HepG2 (cell line): ENCODE results near the gene PIK3IP1. TPM values are rescaled to one million over a fixed set of nuclear protein-coding genes. Genes with fewer than 3 reads are reported as not detected.

ENCODE experiments used
- ATAC-seq: fragments of 200-7000 bp; cut with Tn5 transposase; 3 replicates; pipeline ENCODE4 v1.9.1; 2020; ENCODE audit warnings: mild to moderate bottlenecking, moderate library complexity
- BruUV-seq: library from RNA; stranded (reverse); fragments of 400-500 nt; replicated peaks from 2 replicates; lab custom pipeline; 2021; lab: Mats Ljungman, UMichigan
- CTCF ChIA-PET: fragments of 300-600 bp; formaldehyde crosslinking; extraction: SDS; loops from one replicate; lab custom pipeline; 2021; ENCODE audit warnings: low total read pairs, inconsistent platforms, low intra/inter-chr PET ratio; lab: Yijun Ruan, JAX
- POLR2A ChIA-PET: fragments of 350-600 bp; sonication (Branson Sonifier 250); formaldehyde crosslinking; loops from one replicate; lab custom pipeline; 2020; ENCODE audit warnings: antibody characterized with exemption, inconsistent platforms; lab: Yijun Ruan, JAX
- DNase-seq: peaks from one replicate; pipeline ENCODE4 v3.0.0-alpha.2; 2015; ENCODE audit warnings: low spot score
- FAIRE-seq: peaks from 3 replicates; lab custom pipeline; 2011; peaks lifted over from hg19 to GRCh38; lab: Jason Lieb, UNC
- H2AFZ ChIP-seq: one replicate; pipeline ENCODE4 v1.6.1; 2011; ENCODE audit warnings: low read length, inconsistent platforms
- H3K27ac ChIP-seq: fragments of 300-600 bp; 3 replicates; pipeline ENCODE4 v1.8.0; 2011; ENCODE audit warnings: mixed run types, mild to moderate bottlenecking, mixed read lengths, low read length, inconsistent platforms; ENCODE audit not compliant: insufficient read depth; ENCODE audit errors: extremely low read length
- H3K27me3 ChIP-seq, 2 experiments: fragments of 200-600 bp in 1 of 2; 2 replicates in 1 of 2; 3 replicates in 1 of 2; pipeline versions ENCODE4 v1.6.0 to v1.8.0; 2011; ENCODE audit warnings: low read length in 2 of 2, mild to moderate bottlenecking in 2 of 2, moderate library complexity in 2 of 2, inconsistent platforms in 1 of 2; ENCODE audit not compliant: insufficient read depth in 2 of 2, control insufficient read depth in 1 of 2
- H3K36me3 ChIP-seq, 2 experiments: fragments of 200-600 bp in 1 of 2; replicated peaks in 1 of 2; 2 replicates in 1 of 2; 3 replicates in 1 of 2; pipeline versions ENCODE4 v1.5.1 to v1.8.0; 2011; ENCODE audit warnings: low read length in 2 of 2, inconsistent platforms in 1 of 2; ENCODE audit not compliant: insufficient read depth in 2 of 2, control insufficient read depth in 1 of 2
- H3K4me1 ChIP-seq: 2 replicates; pipeline ENCODE4 v1.5.1; 2012; ENCODE audit warnings: low read length, inconsistent platforms; ENCODE audit not compliant: insufficient read depth
- H3K4me2 ChIP-seq: 2 replicates; pipeline ENCODE4 v1.6.0; 2011; ENCODE audit warnings: low read depth, low read length, inconsistent platforms
- H3K4me3 ChIP-seq, 3 experiments: fragments of 200-600 bp in 1 of 3; sonication (generic), shearing (Covaris generic) in 1 of 3; replicated peaks in 1 of 3; 2 replicates each; pipeline ENCODE4 v1.5.1; 2011 to 2016; ENCODE audit warnings: low read length in 3 of 3, inconsistent platforms in 2 of 3, low read depth in 2 of 3, mild to moderate bottlenecking in 2 of 3, control low read depth in 1 of 3, mixed read lengths in 1 of 3; ENCODE audit not compliant: insufficient read depth in 1 of 3
- H3K79me2 ChIP-seq: one replicate; pipeline ENCODE4 v1.6.1; 2011; ENCODE audit warnings: low read length, inconsistent platforms; ENCODE audit not compliant: insufficient read depth
- H3K9ac ChIP-seq: 2 replicates; pipeline ENCODE4 v1.6.0; 2011; ENCODE audit warnings: mild to moderate bottlenecking, low read depth, low read length, inconsistent platforms; ENCODE audit not compliant: insufficient read depth
- H3K9me3 ChIP-seq: 2 replicates; pipeline ENCODE4 v1.5.1; 2012; ENCODE audit warnings: mild to moderate bottlenecking, low read length
- H4K20me1 ChIP-seq: 2 replicates; pipeline ENCODE4 v1.6.0; 2011; ENCODE audit warnings: inconsistent platforms, mild to moderate bottlenecking, low read length, moderate library complexity; ENCODE audit not compliant: insufficient read depth
- CBX5 ChIP-seq: sonication (generic); formaldehyde crosslinking; IDR thresholded peaks from 2 replicates; pipeline ENCODE4 v1.4.0; 2020; ENCODE audit warnings: missing genetic modification reagents, borderline replicate concordance
- RBM22 ChIP-seq: fragments of 200-400 bp; formaldehyde crosslinking; optimal IDR thresholded peaks from 2 replicates; pipeline ENCODE3; 2017; ENCODE audit warnings: mild to moderate bottlenecking, low read length, moderate library complexity
- ZNF770 ChIP-seq: sonication (generic); formaldehyde crosslinking; IDR thresholded peaks from 2 replicates; pipeline ENCODE4 v1.5.0; 2020; ENCODE audit warnings: mild to moderate bottlenecking, missing genetic modification reagents
- ZNF780A ChIP-seq: sonication (generic); formaldehyde crosslinking; IDR thresholded peaks from 2 replicates; pipeline ENCODE4 v1.8.0; 2022; ENCODE audit warnings: mild to moderate bottlenecking, missing genetic modification reagents, moderate library complexity
- WGBS: methylation state at CpG from one replicate; pipeline ENCODE4 v1.1.6; 2017; ENCODE audit warnings: low lambda C conversion rate; 5-methylcytosine and 5-hydroxymethylcytosine counted together
- in situ Hi-C: cut with HindIII; loops from 2 replicates; pipeline ENCODE4 v1.10.0; 2017; ENCODE audit warnings: low pct_unique_long_range_greater_than_20kb; ENCODE audit not compliant: extremely low pct_ligation_motif_present
- intact Hi-C: fragments of 100-400 bp; cut with micrococcal nuclease; formaldehyde crosslinking; loops from one replicate; pipeline ENCODE4 v1.10.0; 2022; ENCODE audit not compliant: unreplicated experiment
- polyA plus RNA-seq, 8 experiments: library from polyadenylated mRNA; depleted of rRNA in 3 of 8; stranded (reverse) in 7 of 8; unstranded in 1 of 8; fragments of >200 nt; fragmentation: Illumina TruSeq in 4 of 8; extraction: Trizol in 4 of 8; gene quantifications; 2 replicates each; pipeline versions ENCODE4 v1.2.1 to v1.2.3, GENCODE V29; 2011 to 2016; ENCODE audit warnings: low read depth in 4 of 8, missing spikeins in 1 of 8, mixed read lengths in 1 of 8; ENCODE audit not compliant: insufficient read depth in 1 of 8
- total RNA-seq, 5 experiments: library from RNA; depleted of rRNA; stranded (reverse); fragments of >200 nt; fragmentation: Illumina TruSeq; extraction: Trizol; gene quantifications; 2 replicates each; pipeline ENCODE4 v1.2.3, GENCODE V29; 2016; ENCODE audit warnings: low read depth in 1 of 5
- TF ChIP-seq, protein P1 (sequence below): sonication (generic); formaldehyde crosslinking; IDR thresholded peaks from 2 replicates; pipeline ENCODE4 v1.5.1; 2020; ENCODE audit warnings: mild to moderate bottlenecking, missing genetic modification reagents, moderate library complexity
- TF ChIP-seq, protein P2 (sequence below): sonication (generic); formaldehyde crosslinking; IDR thresholded peaks from 2 replicates; pipeline ENCODE4 v1.4.0; 2020; ENCODE audit warnings: missing genetic modification reagents

The PIK3IP1 gene
- total and polyA plus RNA-seq, 2 of the 13 experiments (the other 11 are each of a cell fraction or from before 2014, with no cell fraction given), result 1.3 to 2.5 TPM

- peaks cover 40 to 66% of the 10 kb centered on the region in 2 experiments for H3K36me3 ChIP-seq
- no peak for FAIRE-seq
- H3K4me2 ChIP-seq, result no peak overlapping the region
Observed at GRCh38 chr22:31259798-31260473, 32.4 kb downstream of the PIK3IP1 start.

DNA sequence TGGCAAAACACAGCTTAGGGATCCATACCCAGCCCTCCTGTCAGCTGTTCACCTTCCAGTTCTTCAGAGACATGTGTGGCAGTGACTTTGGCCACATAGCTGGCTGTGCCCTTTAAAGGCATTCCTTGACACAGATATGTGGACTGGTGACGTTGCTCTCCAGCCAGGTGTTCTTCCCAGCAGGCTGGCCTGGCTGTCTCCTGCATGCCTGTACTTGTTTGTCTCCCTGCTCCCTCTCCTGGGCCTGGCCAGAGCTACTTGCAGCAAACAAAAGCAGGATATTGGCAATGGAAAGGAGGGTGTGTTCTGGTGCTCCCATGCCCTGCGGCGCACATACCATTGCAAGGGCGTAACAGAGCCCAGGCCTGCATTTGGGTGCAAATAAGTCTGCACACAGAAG, 38.3 kb downstream of the PIK3IP1 start:
- 100% methylated on average over 2 of the region's 4 CpGs for WGBS
- no peak overlapping the region for H3K9ac ChIP-seq
- H4K20me1 ChIP-seq, result peaks cover 24% of the 10 kb centered on the region
- H3K4me1 ChIP-seq, result peaks cover 46% of the 10 kb centered on the region
- no peaks in the 10 kb centered on the region for H3K27me3 ChIP-seq
- H3K27ac ChIP-seq, result no peak overlapping the region
- H2AFZ ChIP-seq, result no peak overlapping the region
- peaks cover 37% of the 10 kb centered on the region for H3K79me2 ChIP-seq
- ChIA-PET POLR2A (no interaction called here), CTCF (no interaction called here)
- H3K36me3 ChIP-seq, result peaks cover 21 to 62% of the 10 kb centered on the region in 2 experiments
- no peak overlapping the region for H3K4me2 ChIP-seq
- FAIRE-seq (no peak), ATAC-seq (no peak; the same call in 2 of the 3 replicates), DNase-seq (peak; percentile 16)
- intact Hi-C loops (no loop called here), in situ Hi-C loops (no loop called here)
- no peak overlapping the region for H3K4me3 ChIP-seq
- no TSS peak for BruUV-seq
- no peaks in the 10 kb centered on the region for H3K9me3 ChIP-seq
- TF ChIP-seq ZNF770 (CRISPR knock-in tag), result no peak
- TF ChIP-seq, protein P1, sequence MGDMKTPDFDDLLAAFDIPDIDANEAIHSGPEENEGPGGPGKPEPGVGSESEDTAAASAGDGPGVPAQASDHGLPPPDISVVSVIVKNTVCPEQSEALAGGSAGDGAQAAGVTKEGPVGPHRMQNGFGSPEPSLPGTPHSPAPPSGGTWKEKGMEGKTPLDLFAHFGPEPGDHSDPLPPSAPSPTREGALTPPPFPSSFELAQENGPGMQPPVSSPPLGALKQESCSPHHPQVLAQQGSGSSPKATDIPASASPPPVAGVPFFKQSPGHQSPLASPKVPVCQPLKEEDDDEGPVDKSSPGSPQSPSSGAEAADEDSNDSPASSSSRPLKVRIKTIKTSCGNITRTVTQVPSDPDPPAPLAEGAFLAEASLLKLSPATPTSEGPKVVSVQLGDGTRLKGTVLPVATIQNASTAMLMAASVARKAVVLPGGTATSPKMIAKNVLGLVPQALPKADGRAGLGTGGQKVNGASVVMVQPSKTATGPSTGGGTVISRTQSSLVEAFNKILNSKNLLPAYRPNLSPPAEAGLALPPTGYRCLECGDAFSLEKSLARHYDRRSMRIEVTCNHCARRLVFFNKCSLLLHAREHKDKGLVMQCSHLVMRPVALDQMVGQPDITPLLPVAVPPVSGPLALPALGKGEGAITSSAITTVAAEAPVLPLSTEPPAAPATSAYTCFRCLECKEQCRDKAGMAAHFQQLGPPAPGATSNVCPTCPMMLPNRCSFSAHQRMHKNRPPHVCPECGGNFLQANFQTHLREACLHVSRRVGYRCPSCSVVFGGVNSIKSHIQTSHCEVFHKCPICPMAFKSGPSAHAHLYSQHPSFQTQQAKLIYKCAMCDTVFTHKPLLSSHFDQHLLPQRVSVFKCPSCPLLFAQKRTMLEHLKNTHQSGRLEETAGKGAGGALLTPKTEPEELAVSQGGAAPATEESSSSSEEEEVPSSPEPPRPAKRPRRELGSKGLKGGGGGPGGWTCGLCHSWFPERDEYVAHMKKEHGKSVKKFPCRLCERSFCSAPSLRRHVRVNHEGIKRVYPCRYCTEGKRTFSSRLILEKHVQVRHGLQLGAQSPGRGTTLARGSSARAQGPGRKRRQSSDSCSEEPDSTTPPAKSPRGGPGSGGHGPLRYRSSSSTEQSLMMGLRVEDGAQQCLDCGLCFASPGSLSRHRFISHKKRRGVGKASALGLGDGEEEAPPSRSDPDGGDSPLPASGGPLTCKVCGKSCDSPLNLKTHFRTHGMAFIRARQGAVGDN (CRISPR knock-in tag), result peak; percentile 31

More at GRCh38 chr22:31259798-31260473, 32.4 kb downstream of the PIK3IP1 start:
- intact Hi-C loops, result no loop called here
- ChIA-PET POLR2A (no interaction called here), CTCF (no interaction called here)
- WGBS, result 93% methylated on average over 8 of the region's 8 CpGs
- Histone ChIP-seq H3K9ac (no peak overlapping the region), H3K27ac (no peak overlapping the region), H2AFZ (no peak overlapping the region), H4K20me1 (0 out of 2 replicates have a peak, but pooled peaks cover 9% of the 10 kb centered on the region), H3K9me3 (no peaks in the 10 kb centered on the region), H3K4me1 (no peaks in the 10 kb centered on the region), H3K27me3 (no peaks in the 10 kb centered on the region), H3K79me2 (peaks cover 7% of the 10 kb centered on the region), H3K4me3 (no peak overlapping the region)
- in situ Hi-C loops, result no loop called here
- no peak for TF ChIP-seq CBX5 (CRISPR knock-in tag)
- TF ChIP-seq RBM22, result peak; percentile 52
- TF ChIP-seq, protein P2, sequence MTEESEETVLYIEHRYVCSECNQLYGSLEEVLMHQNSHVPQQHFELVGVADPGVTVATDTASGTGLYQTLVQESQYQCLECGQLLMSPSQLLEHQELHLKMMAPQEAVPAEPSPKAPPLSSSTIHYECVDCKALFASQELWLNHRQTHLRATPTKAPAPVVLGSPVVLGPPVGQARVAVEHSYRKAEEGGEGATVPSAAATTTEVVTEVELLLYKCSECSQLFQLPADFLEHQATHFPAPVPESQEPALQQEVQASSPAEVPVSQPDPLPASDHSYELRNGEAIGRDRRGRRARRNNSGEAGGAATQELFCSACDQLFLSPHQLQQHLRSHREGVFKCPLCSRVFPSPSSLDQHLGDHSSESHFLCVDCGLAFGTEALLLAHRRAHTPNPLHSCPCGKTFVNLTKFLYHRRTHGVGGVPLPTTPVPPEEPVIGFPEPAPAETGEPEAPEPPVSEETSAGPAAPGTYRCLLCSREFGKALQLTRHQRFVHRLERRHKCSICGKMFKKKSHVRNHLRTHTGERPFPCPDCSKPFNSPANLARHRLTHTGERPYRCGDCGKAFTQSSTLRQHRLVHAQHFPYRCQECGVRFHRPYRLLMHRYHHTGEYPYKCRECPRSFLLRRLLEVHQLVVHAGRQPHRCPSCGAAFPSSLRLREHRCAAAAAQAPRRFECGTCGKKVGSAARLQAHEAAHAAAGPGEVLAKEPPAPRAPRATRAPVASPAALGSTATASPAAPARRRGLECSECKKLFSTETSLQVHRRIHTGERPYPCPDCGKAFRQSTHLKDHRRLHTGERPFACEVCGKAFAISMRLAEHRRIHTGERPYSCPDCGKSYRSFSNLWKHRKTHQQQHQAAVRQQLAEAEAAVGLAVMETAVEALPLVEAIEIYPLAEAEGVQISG, result no peak
- no peak for TF ChIP-seq ZNF780A (CRISPR knock-in tag)
- no peak for ATAC-seq
- BruUV-seq, result no TSS peak
- DNase-seq, result no peak
